Omental fat pad (tissue), 4 donors: ENCODE measurements around the gene NLRP14. TPM values are rescaled to one million over a fixed set of nuclear protein-coding genes. Genes with fewer than 3 reads are reported as not detected.

Experiments
- ATAC-seq: fragments of 150-250 bp; one replicate; pipeline ENCODE4 v1.9.1; 2016; ENCODE audit warnings: mild to moderate bottlenecking, moderate library complexity; ENCODE audit not compliant: low FRiP score
- DNase-seq: peaks from one replicate; pipeline ENCODE4 v3.0.0-alpha.2; 2019; ENCODE audit warnings: low spot score
- CTCF ChIP-seq, 3 donors: fragments of 450-650 bp; IDR thresholded peaks; one replicate each; pipeline ENCODE4 v1.5.1; 2016 to 2017; ENCODE audit warnings: antibody characterized with exemption in 3 of 3, mild to moderate bottlenecking in 3 of 3, moderate library complexity in 2 of 3
- total RNA-seq, 4 donors: library from RNA; depleted of rRNA; stranded (reverse); fragments of >200 nt; gene quantifications; one replicate each; pipeline ENCODE4 v1.1.0, GENCODE V29; 2016

NLRP14 gene
- total RNA-seq, 4 donors from 2014 or later: not detected

- no peak for ATAC-seq
- TF ChIP-seq CTCF (IDR thresholded peaks at IDR 0.05): no peak
Measured at GRCh38 chr11:7079545-7080135, 59.4 kb downstream of the NLRP14 start.

GRCh38 chr11:7080900-7081299, 60.6 kb downstream of the NLRP14 start:
- ATAC-seq: no peak

More at GRCh38 chr11:7079545-7080135, 59.4 kb downstream of the NLRP14 start:
- DNase-seq: no peak

GRCh38 chr11:7081441-7081840, 61.2 kb downstream of the NLRP14 start:
- no peak for DNase-seq
- ATAC-seq: no peak
- no peak for TF ChIP-seq CTCF (IDR thresholded peaks at IDR 0.05)

More at GRCh38 chr11:7080900-7081299, 60.6 kb downstream of the NLRP14 start:
- DNase-seq: no peak
- TF ChIP-seq CTCF (IDR thresholded peaks at IDR 0.05): no peak

- no peak for TF ChIP-seq CTCF (IDR thresholded peaks at IDR 0.05)
- no peak for ATAC-seq
- no peak for DNase-seq
Measured at GRCh38 chr11:7088921-7089320, 68.6 kb downstream of the NLRP14 start, which contains the start of gene RBMXL2. Gene RBMXL2 (plus strand): TSS chr11:7088998. CDS start chr11:7089121, 123 bp downstream.

- ATAC-seq (no peak), DNase-seq (no peak)
- no peak for TF ChIP-seq CTCF (IDR thresholded peaks at IDR 0.05)
Measured at GRCh38 chr11:7089328-7090251, 69.3 kb downstream of the NLRP14 start.

- no peak for TF ChIP-seq CTCF (IDR thresholded peaks at IDR 0.05)
- DNase-seq: no peak
- ATAC-seq: no peak
Measured at GRCh38 chr11:7098235-7098832, 78.1 kb downstream of the NLRP14 start.
